A549 (cell line): ENCODE results near the gene IQUB. TPM values are rescaled to one million over a fixed set of nuclear protein-coding genes. Genes with fewer than 3 reads are reported as not detected.

Source experiments
- ATAC-seq, 2 experiments: fragments of 200-7000 bp in 1 of 2; fragments of >200 bp in 1 of 2; cut with Nextera tagmentation in 1 of 2; cut with Tn5 transposase in 1 of 2; 3 replicates each; pipeline versions ENCODE4 v1.8.0 to v1.9.1; 2018 to 2020; ENCODE audit warnings: mild to moderate bottlenecking in 1 of 2, moderate library complexity in 1 of 2
- CTCF ChIA-PET: fragments of 300-600 bp; sonication (Branson Sonifier 250); formaldehyde crosslinking; extraction: SDS; loops from one replicate; lab custom pipeline; 2021; ENCODE audit warnings: antibody characterized with exemption, inconsistent platforms; lab: Yijun Ruan, JAX
- POLR2A ChIA-PET: fragments of 350-600 bp; formaldehyde crosslinking; extraction: SDS; loops from one replicate; lab custom pipeline; 2021; ENCODE audit warnings: antibody characterized with exemption, inconsistent platforms; lab: Yijun Ruan, JAX
- DNase-seq, 2 experiments: peaks; one replicate each; pipeline versions ENCODE4 v3.0.0 to v3.0.0-alpha.2; 2011 to 2016; ENCODE audit warnings: low read depth in 1 of 2, low spot score in 1 of 2
- FAIRE-seq: peaks from 2 replicates; lab custom pipeline; 2011; peaks lifted over from hg19 to GRCh38; lab: Jason Lieb, UNC
- H3K27ac ChIP-seq, 2 experiments: fragments of >200 bp; sonication (Bioruptor Twin); formaldehyde crosslinking; 3 replicates each; pipeline ENCODE4 v1.5.1; 2016 to 2017
- H3K4me1 ChIP-seq: fragments of >200 bp; sonication (Bioruptor Twin); formaldehyde crosslinking; 3 replicates; pipeline ENCODE4 v1.6.1; 2016
- H3K4me2 ChIP-seq: fragments of >200 bp; sonication (Bioruptor Twin); formaldehyde crosslinking; 3 replicates; pipeline ENCODE4 v1.6.1; 2016
- H3K4me3 ChIP-seq: fragments of >200 bp; sonication (Bioruptor Twin); formaldehyde crosslinking; 3 replicates; pipeline ENCODE4 v1.5.1; 2016
- H3K9me3 ChIP-seq: fragments of >200 bp; sonication (Bioruptor Twin); formaldehyde crosslinking; 3 replicates; pipeline ENCODE4 v1.6.1; 2016
- BCL3 ChIP-seq: fragments of >200 bp; sonication (Bioruptor Twin); formaldehyde crosslinking; IDR thresholded peaks from 3 replicates; pipeline ENCODE4 v1.6.1; 2016
- BHLHE40 ChIP-seq: IDR thresholded peaks from 2 replicates; pipeline ENCODE4 v1.6.1; 2012; ENCODE audit warnings: low read depth, low read length, inconsistent platforms
- CEBPB ChIP-seq, 2 experiments: fragments of >200 bp in 1 of 2; sonication (Bioruptor Twin) in 1 of 2; formaldehyde crosslinking in 1 of 2; IDR thresholded peaks; 2 replicates each; pipeline ENCODE4 v1.6.1; 2012 to 2016
- CHD4 ChIP-seq: fragments of 200-600 bp; sonication (generic); IDR thresholded peaks from 2 replicates; pipeline ENCODE4 v1.6.1; 2016; ENCODE audit warnings: antibody characterized with exemption, mild to moderate bottlenecking, borderline replicate concordance
- EHF ChIP-seq: fragments of 250-450 bp; sonication (Bioruptor Pico); IDR thresholded peaks from 2 replicates; pipeline ENCODE4 v1.5.0; 2020; ENCODE audit warnings: mild to moderate bottlenecking
- FOSB ChIP-seq: fragments of 250-450 bp; sonication (Bioruptor Pico); IDR thresholded peaks from 2 replicates; pipeline ENCODE4 v1.5.0; 2020; ENCODE audit warnings: mild to moderate bottlenecking, moderate library complexity
- FOSL2 ChIP-seq, 2 experiments: fragments of 450-650 bp in 1 of 2; fragments of >200 bp in 1 of 2; sonication (Bioruptor Twin) in 1 of 2; formaldehyde crosslinking; IDR thresholded peaks; 2 replicates each; pipeline versions ENCODE4 v1.5.0 to v1.6.1; 2016 to 2020; ENCODE audit warnings: mild to moderate bottlenecking in 1 of 2, moderate library complexity in 1 of 2
- HEYL ChIP-seq: fragments of 250-450 bp; sonication (Bioruptor Pico); IDR thresholded peaks from 2 replicates; pipeline ENCODE4 v1.8.0; 2021; ENCODE audit warnings: mild to moderate bottlenecking, moderate library complexity
- HOXA7 ChIP-seq: fragments of 250-450 bp; sonication (Bioruptor Pico); IDR thresholded peaks from 2 replicates; pipeline ENCODE4 v1.5.0; 2020; ENCODE audit warnings: mild to moderate bottlenecking, moderate library complexity
- JUN ChIP-seq, 2 experiments: fragments of >200 bp; sonication (Bioruptor Twin); formaldehyde crosslinking; IDR thresholded peaks; 2 replicates in 1 of 2; 3 replicates in 1 of 2; pipeline ENCODE4 v1.6.1; 2016 to 2017
- JUNB ChIP-seq: fragments of >200 bp; sonication (Bioruptor Twin); formaldehyde crosslinking; IDR thresholded peaks from 2 replicates; pipeline ENCODE4 v1.6.1; 2016
- KDM1A ChIP-seq: fragments of 200-600 bp; sonication (generic); IDR thresholded peaks from 2 replicates; pipeline ENCODE4 v1.6.1; 2016; ENCODE audit warnings: low read depth, mild to moderate bottlenecking
- MAFK ChIP-seq: fragments of 450-650 bp; IDR thresholded peaks from 2 replicates; pipeline ENCODE4 v1.6.1; 2014; ENCODE audit not compliant: partially characterized antibody
- MAZ ChIP-seq: fragments of 150-350 bp; IDR thresholded peaks from 2 replicates; pipeline ENCODE4 v1.6.1; 2014; ENCODE audit warnings: antibody characterized with exemption, low read depth, low read length, borderline replicate concordance
- NPAS2 ChIP-seq: fragments of 250-450 bp; sonication (Bioruptor Pico); IDR thresholded peaks from 2 replicates; pipeline ENCODE4 v1.8.0; 2022; ENCODE audit warnings: mild to moderate bottlenecking, moderate library complexity, borderline replicate concordance
- PBX3 ChIP-seq: IDR thresholded peaks from 2 replicates; pipeline ENCODE4 v1.6.1; 2012
- REST ChIP-seq: fragments of 200-600 bp; sonication (generic); IDR thresholded peaks from 2 replicates; pipeline ENCODE4 v1.6.1; 2016; ENCODE audit warnings: antibody characterized with exemption, mild to moderate bottlenecking, moderate library complexity
- RFX5 ChIP-seq: fragments of 450-650 bp; IDR thresholded peaks from 2 replicates; pipeline ENCODE4 v1.7.1; 2014; ENCODE audit warnings: antibody characterized with exemption, mild to moderate bottlenecking, moderate library complexity
- RNF2 ChIP-seq: fragments of 200-600 bp; sonication (generic); IDR thresholded peaks from 2 replicates; pipeline ENCODE4 v1.6.1; 2016; ENCODE audit warnings: low read depth, mild to moderate bottlenecking, antibody characterized with exemption, moderate library complexity, borderline replicate concordance
- USF2 ChIP-seq: fragments of 450-650 bp; IDR thresholded peaks from 2 replicates; pipeline ENCODE4 v1.6.1; 2014; ENCODE audit warnings: antibody characterized with exemption
- ZFP36 ChIP-seq: fragments of 450-650 bp; IDR thresholded peaks from 2 replicates; pipeline ENCODE4 v1.6.1; 2014; ENCODE audit warnings: borderline replicate concordance; ENCODE audit not compliant: partially characterized antibody
- ZNF302 ChIP-seq: fragments of 250-450 bp; sonication (Bioruptor Pico); IDR thresholded peaks from 2 replicates; pipeline ENCODE4 v1.9.0; 2021; ENCODE audit warnings: inconsistent platforms, mild to moderate bottlenecking, moderate library complexity
- WGBS: methylation state at CpG from one replicate; pipeline ENCODE4 v1.1.6; 2017; ENCODE audit errors: missing lambda C conversion rate; 5-methylcytosine and 5-hydroxymethylcytosine counted together
- polyA plus RNA-seq, 4 experiments: library from polyadenylated mRNA; depleted of rRNA in 3 of 4; stranded (reverse); fragments of >200 nt; fragmentation: RNase III in 1 of 4; extraction: RNeasy Plus Mini Kit Qiagen cat#74134 plus additional on column Dnase treatment in 1 of 4; gene quantifications; 2 replicates in 3 of 4; 3 replicates in 1 of 4; pipeline ENCODE4 v1.2.3, GENCODE V29; 2011 to 2017

The IQUB gene
- polyA plus RNA-seq, 2 of the 4 experiments (the other 2 are of a cell fraction) = 0.08 TPM

GRCh38 chr7:123432601-123433000 is 101.8 kb downstream of the IQUB start (continued):
- TF ChIP-seq CHD4 = no peak

- no peak overlapping the region for H3K27ac ChIP-seq
- FAIRE-seq (no peak), ATAC-seq (no peak), DNase-seq (no peak)
- ChIA-PET POLR2A (no interaction called here), CTCF (no interaction called here)
- H3K4me1 ChIP-seq = no peaks in the 10 kb centered on the region
- no peak for TF ChIP-seq JUN (IDR thresholded peaks at IDR 0.05)
- no peak for TF ChIP-seq USF2
- no peak for TF ChIP-seq RNF2
- TF ChIP-seq BCL3 = no peak
- no peak for TF ChIP-seq HOXA7
- no peak for TF ChIP-seq EHF (CRISPR knock-in tag)
- no peak for TF ChIP-seq MAZ
- no peak for TF ChIP-seq ZNF302 (CRISPR knock-in tag)
- TF ChIP-seq KDM1A = no peak
- no peak for TF ChIP-seq JUNB
- no peak for TF ChIP-seq BHLHE40
- no peak for TF ChIP-seq MAFK
- no peak for TF ChIP-seq ZFP36
- no peak overlapping the region for H3K4me2 ChIP-seq
- 27% methylated on average over 5 of the region's 5 CpGs for WGBS
- no peaks in the 10 kb centered on the region for H3K9me3 ChIP-seq
- H3K4me3 ChIP-seq = no peak overlapping the region
Observed at GRCh38 chr7:123431075-123431614, 103.2 kb downstream of the IQUB start.

- no peak for ATAC-seq
- no peak overlapping the region for H3K4me2 ChIP-seq
- POLR2A ChIA-PET = no interaction called here
- no peaks in the 10 kb centered on the region for H3K4me1 ChIP-seq
- no peak for FAIRE-seq
- no peak overlapping the region for H3K4me3 ChIP-seq
- CTCF ChIA-PET = no interaction called here
- H3K27ac ChIP-seq = no peak overlapping the region
- H3K9me3 ChIP-seq = no peaks in the 10 kb centered on the region
- no peak for DNase-seq
- no peak for TF ChIP-seq FOSL2 (IDR thresholded peaks at IDR 0.05)
- no peak for TF ChIP-seq FOSL2 (CRISPR knock-in tag; IDR thresholded peaks at IDR 0.05)
- no peak for TF ChIP-seq PBX3
- no peak for TF ChIP-seq REST
- no peak for TF ChIP-seq FOSB (CRISPR knock-in tag)
- TF ChIP-seq RFX5 = no peak
- no peak for TF ChIP-seq CEBPB (IDR thresholded peaks at IDR 0.05)
- no peak for TF ChIP-seq USF2
- no peak for TF ChIP-seq HEYL (CRISPR knock-in tag)
- no peak for TF ChIP-seq JUN (IDR thresholded peaks at IDR 0.05)
- no peak for TF ChIP-seq BHLHE40
- no peak for TF ChIP-seq NPAS2 (CRISPR knock-in tag)
- no peak for TF ChIP-seq RNF2
Observed at GRCh38 chr7:123425246-123425645, 109.1 kb downstream of the IQUB start.
